GM20000 (cell line): Measurements from ENCODE around the gene INPP5A.

Source experiments
- DNase-seq: peaks from one replicate; pipeline ENCODE4 v3.0.0; 2012; ENCODE audit warnings: low spot score
- CTCF ChIP-seq: IDR thresholded peaks from 2 replicates; pipeline ENCODE4 v1.5.1; 2012; ENCODE audit warnings: mild to moderate bottlenecking, control low read depth; ENCODE audit errors: extremely low read depth, missing control alignments

INPP5A gene

GRCh38 chr10:132654121-132654571, 116.6 kb downstream of the INPP5A start:
- no peak for TF ChIP-seq CTCF
- DNase-seq = no peak

- peak; percentile 87 for TF ChIP-seq CTCF
- peak; percentile 91 for DNase-seq
Observed at GRCh38 chr10:132654708-132655661, 117.4 kb downstream of the INPP5A start.

GRCh38 chr10:132655735-132656134, 118.1 kb downstream of the INPP5A start:
- TF ChIP-seq CTCF = no peak
- DNase-seq = no peak

- no peak for DNase-seq
- TF ChIP-seq CTCF = no peak
Observed at GRCh38 chr10:132656283-132657126, 118.9 kb downstream of the INPP5A start.

GRCh38 chr10:132657127-132657706, 119.6 kb downstream of the INPP5A start:
- no peak for DNase-seq
- no peak for TF ChIP-seq CTCF

GRCh38 chr10:132657748-132658147, 120.2 kb downstream of the INPP5A start:
- no peak for TF ChIP-seq CTCF
- no peak for DNase-seq
